IPS-NIHi11 (cell line): ENCODE measurements around the gene SLC52A1.

ENCODE experiments used
- DNase-seq: peaks from one replicate; pipeline ENCODE4 v3.0.0; 2012; ENCODE audit warnings: mixed read lengths, low spot score

Gene SLC52A1

DNA sequence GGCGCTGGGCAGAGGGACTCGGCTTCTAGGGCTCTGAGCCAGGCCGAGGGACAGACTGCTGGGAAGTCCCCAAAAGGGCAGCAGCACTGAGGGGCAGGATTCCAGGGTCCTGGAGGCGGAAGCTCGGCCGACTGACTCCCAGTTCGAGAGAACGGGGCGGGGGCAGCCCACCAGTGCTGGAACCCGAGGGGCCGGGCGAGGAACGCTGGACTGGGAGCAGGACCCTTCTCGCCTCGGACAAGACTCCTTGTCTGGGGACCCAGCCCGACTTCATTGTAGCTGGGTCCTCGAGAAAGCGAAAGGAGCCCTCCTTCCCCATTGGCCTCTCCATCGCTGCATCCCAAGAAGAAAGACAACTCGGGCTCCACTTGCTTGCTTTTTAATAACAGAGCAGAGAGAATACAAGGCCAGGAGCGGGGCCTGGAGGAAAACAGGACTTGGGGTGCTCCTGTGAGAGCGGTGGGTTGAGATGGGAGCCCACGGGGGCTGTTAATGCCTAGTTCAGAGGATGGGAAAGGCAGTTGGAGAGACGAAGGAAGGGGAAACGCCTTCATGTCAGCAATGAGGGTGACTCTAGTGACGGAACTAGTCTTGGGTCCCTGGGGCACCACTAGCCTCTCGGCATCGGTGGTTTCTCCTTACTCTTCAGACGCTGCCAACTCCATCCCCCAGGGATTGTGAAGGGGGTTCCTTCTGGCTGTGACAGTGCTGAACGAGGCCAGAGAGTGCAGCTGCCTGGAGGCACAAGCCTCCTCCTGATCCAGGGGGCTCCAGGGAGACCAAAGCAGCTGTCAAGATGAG is 47.3 kb downstream of the SLC52A1 start:
- DNase-seq = no peak

DNA sequence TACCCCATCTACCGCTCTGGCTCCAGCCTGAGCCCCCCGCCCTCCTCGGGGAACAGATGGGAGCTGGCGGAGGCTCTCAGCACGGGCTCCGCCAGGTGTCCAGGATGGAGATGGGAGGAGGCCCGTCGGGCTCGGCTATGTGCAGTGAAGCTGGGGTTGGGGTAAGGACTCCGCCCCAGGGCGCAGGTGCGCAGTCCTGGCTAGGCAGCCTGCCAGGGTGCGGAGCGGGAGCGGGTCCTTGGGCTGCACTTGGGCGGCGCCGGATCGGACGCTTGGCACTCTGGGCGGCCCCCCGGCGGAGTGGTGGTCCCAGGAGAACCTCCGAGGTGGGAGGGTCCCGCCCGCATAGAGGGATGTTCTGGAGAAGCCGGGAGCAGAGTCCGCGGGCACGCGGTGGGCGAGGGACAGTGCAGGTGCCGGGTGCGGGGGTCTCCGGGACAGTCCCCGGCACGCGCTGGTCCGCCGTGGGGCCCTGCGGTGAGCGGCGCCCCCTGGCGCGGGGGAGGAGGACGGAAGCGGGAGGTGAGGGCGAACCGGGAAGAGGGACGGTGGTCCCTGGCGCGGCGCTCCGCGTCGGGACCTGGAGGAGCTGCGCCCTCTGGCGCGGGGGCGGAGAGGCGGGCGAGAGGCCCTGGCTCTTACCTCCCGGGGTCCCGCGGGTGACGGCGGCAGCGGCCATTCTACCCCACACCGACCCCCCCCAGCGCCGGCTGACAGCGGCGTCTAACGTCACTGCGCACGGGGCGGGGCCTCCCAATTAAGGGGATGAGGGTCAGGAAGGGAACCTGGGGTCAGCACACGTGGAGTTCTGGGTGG is 48.1 kb downstream of the SLC52A1 start, which contains the start of gene CAMTA2:
Gene CAMTA2, minus strand, starts transcription at position 725 of the 816 bp plus-strand sequence. CDS start 1,453 bp downstream, outside the sequence.
- peak; percentile 89 for DNase-seq

DNA sequence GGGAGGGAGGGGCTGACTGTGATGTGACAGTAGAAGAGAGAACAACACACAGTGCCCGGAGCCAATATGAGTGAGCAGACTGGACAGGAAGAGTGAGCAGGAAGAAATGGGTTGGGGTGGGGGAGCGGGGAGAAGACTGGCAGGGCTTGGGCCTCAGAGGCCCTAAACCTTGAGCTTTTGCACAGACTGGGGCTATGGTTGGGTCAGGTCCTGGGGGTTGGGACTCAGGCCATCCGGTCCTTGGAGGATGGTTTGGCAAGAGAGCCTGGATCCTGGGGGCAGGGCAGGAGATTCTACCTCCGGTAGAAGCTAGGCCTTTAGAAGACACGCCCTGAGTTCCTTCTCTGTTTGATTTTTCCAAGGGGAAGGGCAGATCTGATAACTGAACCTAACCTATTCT is 48.8 kb downstream of the SLC52A1 start:
- DNase-seq = no peak
